ENCODE results near the gene SSC5D.

SSC5D gene

GRCh38 chr19:55541091-55541490 is 52.9 kb downstream of the SSC5D start:
- ChIA-PET CTCF (interaction anchor here (1.3 kb wide), 1 partner anchor 9 kb away, joined by 3 read pairs; no protein-coding TSS in a partner anchor), POLR2A (no interaction called here)
- DNase-seq (ENCODE audit: extremely low spot score) = no peak
- TF ChIP-seq, protein P1, sequence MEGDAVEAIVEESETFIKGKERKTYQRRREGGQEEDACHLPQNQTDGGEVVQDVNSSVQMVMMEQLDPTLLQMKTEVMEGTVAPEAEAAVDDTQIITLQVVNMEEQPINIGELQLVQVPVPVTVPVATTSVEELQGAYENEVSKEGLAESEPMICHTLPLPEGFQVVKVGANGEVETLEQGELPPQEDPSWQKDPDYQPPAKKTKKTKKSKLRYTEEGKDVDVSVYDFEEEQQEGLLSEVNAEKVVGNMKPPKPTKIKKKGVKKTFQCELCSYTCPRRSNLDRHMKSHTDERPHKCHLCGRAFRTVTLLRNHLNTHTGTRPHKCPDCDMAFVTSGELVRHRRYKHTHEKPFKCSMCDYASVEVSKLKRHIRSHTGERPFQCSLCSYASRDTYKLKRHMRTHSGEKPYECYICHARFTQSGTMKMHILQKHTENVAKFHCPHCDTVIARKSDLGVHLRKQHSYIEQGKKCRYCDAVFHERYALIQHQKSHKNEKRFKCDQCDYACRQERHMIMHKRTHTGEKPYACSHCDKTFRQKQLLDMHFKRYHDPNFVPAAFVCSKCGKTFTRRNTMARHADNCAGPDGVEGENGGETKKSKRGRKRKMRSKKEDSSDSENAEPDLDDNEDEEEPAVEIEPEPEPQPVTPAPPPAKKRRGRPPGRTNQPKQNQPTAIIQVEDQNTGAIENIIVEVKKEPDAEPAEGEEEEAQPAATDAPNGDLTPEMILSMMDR (IDR thresholded peaks at IDR 0.05; ENCODE audit: control extremely low read depth, extremely low read depth, low read depth, missing control alignments) = no peak

GRCh38 chr19:55542292-55542855 is 54.1 kb downstream of the SSC5D start:
- DNase-seq (ENCODE audit: extremely low spot score) = no peak
- TF ChIP-seq, protein P1 (IDR thresholded peaks at IDR 0.05; ENCODE audit: control extremely low read depth, extremely low read depth, low read depth, missing control alignments) = no peak
- ChIA-PET POLR2A (no interaction called here), CTCF (no interaction called here)

GRCh38 chr19:55543567-55543966 is 55.3 kb downstream of the SSC5D start:
- POLR2A ChIA-PET = no interaction called here
- CTCF ChIA-PET = no interaction called here

DNA sequence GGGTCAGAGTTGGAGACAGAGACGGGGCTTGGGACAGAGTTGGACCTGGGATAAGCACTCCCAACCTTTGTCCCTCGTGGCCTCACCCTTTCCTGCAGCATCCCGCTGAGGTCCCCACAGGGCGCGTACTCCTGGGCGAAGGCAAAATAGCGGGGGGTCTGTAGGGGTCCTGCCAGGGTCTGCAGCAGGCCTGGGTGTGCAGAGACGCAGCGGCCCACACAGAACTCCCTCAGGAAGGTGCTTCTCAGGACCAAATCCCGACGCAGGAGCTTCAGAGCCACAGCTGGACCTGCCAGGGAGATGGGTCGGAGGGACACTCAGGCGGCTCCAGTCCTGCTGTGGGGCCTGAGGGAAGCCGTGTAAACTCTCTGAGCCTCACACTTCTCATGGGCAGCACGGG is 55.8 kb downstream of the SSC5D start:
- no peak for DNase-seq (ENCODE audit: extremely low spot score)
- TF ChIP-seq, protein P1 (IDR thresholded peaks at IDR 0.05; ENCODE audit: control extremely low read depth, extremely low read depth, low read depth, missing control alignments) = no peak
- ChIA-PET POLR2A (no interaction called here), CTCF (no interaction called here)

More at GRCh38 chr19:55543567-55543966, 55.3 kb downstream of the SSC5D start:
- TF ChIP-seq, protein P1 (IDR thresholded peaks at IDR 0.05; ENCODE audit: control extremely low read depth, extremely low read depth, low read depth, missing control alignments) = no peak
- DNase-seq (ENCODE audit: extremely low spot score) = no peak

DNA sequence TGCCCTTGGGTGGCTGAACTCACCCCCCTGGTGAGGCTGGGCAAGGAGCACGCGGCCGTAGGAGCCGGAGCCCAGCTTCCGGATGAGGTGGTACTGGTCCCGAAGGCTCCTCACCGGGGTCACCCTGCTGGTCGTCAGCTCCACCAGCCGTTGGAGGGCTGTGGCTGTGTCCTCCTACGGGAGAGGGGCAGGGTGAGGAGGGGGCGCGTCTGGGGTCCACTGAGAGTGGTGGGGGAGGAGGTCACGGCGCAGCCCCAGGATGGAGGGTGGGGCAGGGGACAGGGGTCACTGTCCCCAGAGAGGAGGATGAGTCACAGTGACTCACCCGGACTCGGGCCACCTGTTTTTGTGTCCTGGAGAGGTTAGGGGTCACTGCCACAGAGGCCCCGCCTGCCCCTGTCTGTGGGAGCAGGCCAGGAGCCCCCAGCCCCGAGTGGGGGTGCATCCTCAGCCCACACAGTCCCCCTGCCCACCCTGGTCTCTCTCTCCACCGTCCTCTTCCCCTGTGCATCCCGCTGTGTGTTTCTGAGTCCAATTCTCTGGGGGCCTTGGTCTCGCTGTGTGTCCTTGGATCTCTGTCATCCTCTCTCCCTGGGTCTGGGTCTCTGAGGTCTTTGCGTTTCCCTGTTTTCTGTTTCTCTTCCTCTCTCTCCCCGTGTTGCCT is 56.7 kb downstream of the SSC5D start:
- no peak for DNase-seq (ENCODE audit: extremely low spot score)
- TF ChIP-seq, protein P1 (IDR thresholded peaks at IDR 0.05; ENCODE audit: control extremely low read depth, extremely low read depth, low read depth, missing control alignments) = no peak
- ChIA-PET POLR2A (no interaction called here), CTCF (no interaction called here)

GRCh38 chr19:55545443-55545842 is 57.2 kb downstream of the SSC5D start, which contains the start of gene SBK3:
Gene SBK3 (minus strand): TSS chr19:55545543. CDS start chr19:55545543, 0 bp downstream.
- no peak for DNase-seq (ENCODE audit: extremely low spot score)
- CTCF ChIA-PET = no interaction called here
- POLR2A ChIA-PET = no interaction called here
- TF ChIP-seq, protein P1 (IDR thresholded peaks at IDR 0.05; ENCODE audit: control extremely low read depth, extremely low read depth, low read depth, missing control alignments) = no peak
